Stimulated activated CD4-positive, alpha-beta T cell treated with anti-CD3 and anti-CD28 coated beads, Interleukin-15, amount 100 ng/mL, for 1 hour (primary cell): Measurements from ENCODE around the gene LINGO1.

Experiments used
- DNase-seq, 2 donors: peaks; one replicate each; pipeline ENCODE4 v3.0.0-alpha.2; 2020; ENCODE audit warnings: low read depth in 1 of 2, low spot score in 1 of 2

Gene LINGO1

GRCh38 chr15:77632534-77633133 is at the start of gene LINGO1:
TSS of gene LINGO1 (minus strand) at chr15:77632912. CDS start at chr15:77632315, 597 bp downstream.
- no peak for DNase-seq

GRCh38 chr15:77681362-77681761 is 48.6 kb upstream of the LINGO1 start:
- DNase-seq: no peak

GRCh38 chr15:77676569-77677375 is 44.1 kb upstream of the LINGO1 start:
- DNase-seq: no peak

- no peak for DNase-seq
These were observed 43.2 kb upstream of the LINGO1 start for GRCh38 chr15:77675806-77676415.

GRCh38 chr15:77674327-77674726 is 41.6 kb upstream of the LINGO1 start:
- no peak for DNase-seq

- DNase-seq: no peak
These were observed 41.2 kb upstream of the LINGO1 start for GRCh38 chr15:77673866-77674265.

GRCh38 chr15:77672135-77672534 is 39.4 kb upstream of the LINGO1 start:
- DNase-seq: no peak

- no peak for DNase-seq
These were observed 38.8 kb upstream of the LINGO1 start for GRCh38 chr15:77671362-77672056.

GRCh38 chr15:77670558-77671361 is 38.0 kb upstream of the LINGO1 start:
- DNase-seq: no peak

GRCh38 chr15:77669896-77670295 is 37.2 kb upstream of the LINGO1 start:
- no peak for DNase-seq

- no peak for DNase-seq
These were observed 34.9 kb upstream of the LINGO1 start for GRCh38 chr15:77667338-77668234.

- DNase-seq: no peak
These were observed 33.6 kb upstream of the LINGO1 start for GRCh38 chr15:77666296-77666660.

- DNase-seq: no peak
These were observed 33.0 kb upstream of the LINGO1 start for GRCh38 chr15:77665530-77666295.

- no peak for DNase-seq
These were observed 31.7 kb upstream of the LINGO1 start for GRCh38 chr15:77664428-77664827.

- no peak for DNase-seq
These were observed 30.5 kb upstream of the LINGO1 start for GRCh38 chr15:77663256-77663655.

GRCh38 chr15:77659350-77660321 is 26.9 kb upstream of the LINGO1 start:
- DNase-seq: no peak

- no peak for DNase-seq
These were observed 25.6 kb upstream of the LINGO1 start for GRCh38 chr15:77658304-77658703.

GRCh38 chr15:77657634-77658238 is 25.0 kb upstream of the LINGO1 start:
- DNase-seq: no peak
